GF-D8 (cell line): ENCODE data around the gene TOM1L2.

Experiments used
- DNase-seq: peaks from one replicate; lab custom pipeline; 2025; lab: John Stamatoyannopoulos, UW

The TOM1L2 gene

GRCh38 chr17:17897442-17897841, 74.8 kb downstream of the TOM1L2 start:
- DNase-seq, result no peak

GRCh38 chr17:17896746-17897145, 75.5 kb downstream of the TOM1L2 start:
- no peak for DNase-seq

DNA sequence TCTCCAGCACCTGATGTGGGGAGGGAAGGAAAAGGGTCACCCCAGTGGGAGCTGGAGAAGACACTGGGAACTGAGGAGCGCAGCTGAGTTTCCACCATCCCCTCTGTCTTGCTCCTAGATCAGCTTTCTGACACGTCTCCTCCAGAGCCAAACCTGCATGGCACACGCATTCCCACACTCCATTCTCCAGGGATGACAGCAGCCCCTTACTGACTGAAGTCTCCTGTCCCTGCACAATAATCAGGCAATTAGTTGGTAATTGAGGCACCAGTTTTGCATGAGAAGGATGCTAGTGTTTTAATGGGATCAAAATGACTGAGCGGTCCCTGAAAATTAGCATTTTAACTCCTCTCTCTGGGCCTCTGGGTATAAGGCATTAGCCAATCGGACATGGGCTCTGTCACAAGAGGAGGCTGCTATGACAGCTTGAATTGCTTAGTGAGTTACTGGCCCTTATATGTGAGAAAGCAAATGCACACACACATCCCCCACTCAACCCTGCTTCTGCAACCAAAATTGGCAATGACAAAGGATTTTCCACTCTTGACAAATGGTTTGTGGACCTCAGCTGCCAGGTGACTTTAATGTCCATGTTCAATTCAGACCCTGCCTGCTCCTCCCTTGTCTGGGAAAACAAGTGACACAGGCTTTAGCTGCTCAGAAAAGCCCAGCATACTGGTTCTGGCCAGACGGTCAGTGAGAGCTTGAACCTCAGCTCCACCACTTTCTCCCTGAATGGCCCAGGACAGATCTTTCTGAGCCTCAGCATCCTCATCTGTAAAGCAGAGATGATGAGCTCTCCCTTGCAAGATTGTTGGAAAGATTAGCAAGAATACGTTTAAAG, 78.2 kb downstream of the TOM1L2 start:
- no peak for DNase-seq

DNA sequence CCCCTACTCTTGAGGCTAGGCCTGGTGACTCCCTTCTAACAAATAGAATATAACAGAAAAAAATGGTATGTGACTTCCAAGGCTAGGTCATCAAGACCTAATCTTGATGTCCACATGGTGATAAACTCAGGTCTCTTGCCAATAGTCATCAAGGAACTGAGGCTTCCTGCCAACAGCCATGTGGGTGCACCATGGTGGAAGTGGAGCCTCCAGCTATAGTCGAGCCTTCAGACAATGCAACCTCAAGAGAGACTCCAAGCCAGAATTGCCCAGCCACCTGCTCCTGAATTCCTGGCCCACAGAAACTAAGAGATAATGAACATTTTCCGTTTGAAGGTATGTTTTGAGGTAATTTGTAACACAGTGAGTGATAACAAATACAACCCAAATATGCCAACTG, 79.5 kb downstream of the TOM1L2 start:
- DNase-seq, result no peak

- no peak for DNase-seq
These were observed 80.2 kb downstream of the TOM1L2 start for GRCh38 chr17:17892009-17892408.

DNA sequence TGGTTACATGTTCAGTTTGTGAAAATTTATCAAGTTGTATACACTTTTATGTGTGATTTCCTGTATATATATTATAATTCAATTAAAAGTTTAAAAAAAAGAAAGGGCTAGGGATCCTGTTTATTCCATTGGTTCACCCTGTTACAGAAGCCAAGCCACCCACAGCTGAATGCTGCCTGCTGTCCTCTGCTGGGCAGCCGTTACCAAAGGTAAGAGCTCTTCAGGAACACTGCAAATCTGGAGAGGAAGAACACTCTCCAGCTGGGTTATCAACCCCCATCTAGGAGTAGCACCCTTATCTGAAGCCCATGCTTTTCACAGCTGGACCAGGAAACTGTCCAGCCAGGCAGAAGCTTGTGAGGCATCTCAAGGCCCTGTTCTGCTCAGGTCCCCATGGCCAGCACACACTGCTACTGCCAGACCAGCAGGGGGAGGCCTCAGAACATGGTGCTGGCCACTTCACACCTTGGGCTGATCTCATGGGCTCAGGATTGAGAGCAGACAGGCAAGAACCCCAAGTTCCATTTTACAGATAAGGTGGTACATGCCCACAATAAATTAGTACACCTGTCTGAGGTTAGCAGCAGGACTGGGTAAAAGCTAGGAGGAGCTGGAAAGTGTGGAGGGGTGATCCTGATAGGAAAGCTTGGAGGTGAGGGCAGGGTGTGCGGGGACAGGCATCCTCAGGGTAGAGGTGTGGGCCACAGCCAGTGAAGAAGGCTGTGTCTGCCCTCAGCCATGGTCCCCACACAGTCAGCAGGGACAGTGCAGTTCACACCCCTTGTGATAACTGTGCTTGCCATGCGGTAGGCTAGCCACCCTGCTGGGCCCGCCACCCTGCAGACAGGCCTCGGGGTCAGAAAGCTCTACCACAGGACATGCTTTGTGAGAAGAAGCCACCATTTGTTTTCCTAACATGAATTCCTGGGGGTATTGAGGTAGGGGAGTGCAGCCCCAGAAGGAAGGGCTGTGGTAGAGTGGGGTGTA, 81.1 kb downstream of the TOM1L2 start:
- no peak for DNase-seq

- no peak for DNase-seq
These were observed 82.3 kb downstream of the TOM1L2 start for GRCh38 chr17:17889922-17890321.

DNA sequence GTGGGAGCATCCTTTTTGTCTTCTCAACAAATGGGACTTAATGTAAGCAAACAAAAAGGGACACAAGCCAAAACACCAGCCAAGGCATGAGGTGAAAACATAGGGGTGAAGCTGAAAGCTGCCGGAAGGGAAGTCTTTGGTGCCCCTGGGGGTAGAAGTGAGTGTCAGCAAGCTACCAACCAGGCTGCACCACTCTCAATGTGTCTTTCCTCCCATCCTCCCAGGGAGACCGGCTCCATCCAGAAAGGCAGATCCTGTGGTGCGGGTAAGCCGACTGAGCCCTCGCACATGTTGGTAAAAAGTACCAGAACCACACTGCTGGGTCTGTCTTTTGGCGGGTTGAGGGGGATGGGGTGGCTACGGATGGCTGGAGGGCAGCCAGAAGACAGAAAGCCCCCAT, 83.4 kb downstream of the TOM1L2 start:
- no peak for DNase-seq

GRCh38 chr17:17888371-17888770, 83.8 kb downstream of the TOM1L2 start:
- no peak for DNase-seq

- no peak for DNase-seq
These were observed 84.4 kb downstream of the TOM1L2 start for GRCh38 chr17:17887752-17888304.

DNA sequence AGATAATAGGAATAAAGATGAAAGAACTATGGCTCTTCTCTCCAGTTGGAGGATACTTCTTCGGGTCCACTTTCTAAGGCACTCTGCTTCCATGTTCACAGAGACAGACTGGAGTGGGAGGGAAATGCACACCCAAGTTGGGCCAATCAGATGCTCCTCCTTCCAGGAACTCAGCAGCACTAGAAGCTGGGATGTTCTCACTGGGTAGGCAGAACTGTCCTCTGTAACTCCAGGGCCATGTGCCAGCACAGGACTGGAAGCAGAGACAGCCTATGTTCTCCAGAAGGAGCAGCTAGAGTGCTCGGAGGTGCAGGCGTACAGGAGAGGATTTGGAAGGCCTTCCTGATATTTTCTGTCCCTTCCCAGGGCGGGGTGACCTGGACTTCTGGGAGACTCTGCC, 85.5 kb downstream of the TOM1L2 start:
- no peak for DNase-seq

DNA sequence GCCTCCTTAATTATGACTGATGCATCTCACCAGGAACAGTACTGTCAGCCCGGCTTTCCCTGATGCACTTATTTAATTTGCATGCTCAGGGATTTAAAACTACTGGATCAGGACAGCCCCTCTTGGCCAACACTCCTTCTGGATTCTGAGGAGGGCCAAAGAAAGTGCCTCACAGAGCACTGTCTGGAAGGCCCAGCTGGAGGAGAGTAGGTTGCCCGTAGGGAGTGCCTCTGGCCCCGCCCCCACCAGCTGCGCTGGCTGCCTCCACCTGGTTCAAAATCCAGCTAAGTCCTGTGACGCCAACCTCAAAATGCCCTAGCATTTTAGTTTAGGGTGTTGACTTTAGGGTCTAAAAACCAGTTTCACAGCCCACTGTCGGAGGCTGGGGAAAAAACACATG, 86.0 kb downstream of the TOM1L2 start:
- no peak for DNase-seq

DNA sequence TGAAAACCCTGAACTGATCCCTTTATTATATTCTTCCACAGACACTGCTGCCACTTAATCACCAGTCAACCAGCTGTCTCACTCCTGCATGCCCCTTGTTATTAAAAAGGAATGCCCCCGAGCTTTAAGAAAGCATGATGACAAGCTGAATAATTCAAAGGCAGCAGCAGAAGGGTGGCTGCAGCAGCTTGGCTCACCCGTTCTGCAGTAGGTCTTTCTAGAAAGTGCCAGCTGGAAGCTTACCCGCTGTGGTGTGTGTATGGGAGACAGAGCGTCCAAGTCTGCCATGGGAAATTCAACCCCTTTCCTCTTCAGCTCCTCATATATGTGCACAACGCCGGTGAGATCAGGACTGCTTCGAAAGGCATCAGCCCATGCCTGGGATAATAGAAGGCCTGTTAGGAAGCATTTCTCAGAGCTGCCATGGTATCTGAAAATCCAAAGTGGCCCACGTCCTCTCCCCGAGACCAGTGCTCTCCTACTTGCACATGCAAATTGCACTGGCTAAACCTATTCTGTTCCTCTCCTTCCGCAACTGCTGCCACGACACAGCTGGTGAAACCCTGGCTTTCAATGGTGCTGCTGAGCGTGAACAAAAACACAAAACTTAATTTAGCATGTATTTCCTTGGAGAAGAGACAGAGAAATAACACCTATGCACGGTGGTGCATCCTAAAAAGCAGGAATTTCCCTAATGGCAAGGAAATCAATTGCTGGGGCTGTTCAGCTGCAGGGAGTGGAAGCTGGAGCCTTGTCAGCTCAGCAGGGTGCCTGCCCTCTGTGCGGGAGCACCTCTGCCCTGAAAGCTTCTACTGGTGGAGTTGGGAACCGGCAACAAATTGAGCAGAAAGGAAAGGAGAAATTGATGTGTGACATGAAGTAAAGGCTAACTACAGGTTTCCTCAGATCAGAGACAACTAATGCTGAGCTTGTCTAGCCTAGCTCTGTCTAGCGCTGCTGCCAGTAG, 87.5 kb downstream of the TOM1L2 start:
- no peak for DNase-seq

DNA sequence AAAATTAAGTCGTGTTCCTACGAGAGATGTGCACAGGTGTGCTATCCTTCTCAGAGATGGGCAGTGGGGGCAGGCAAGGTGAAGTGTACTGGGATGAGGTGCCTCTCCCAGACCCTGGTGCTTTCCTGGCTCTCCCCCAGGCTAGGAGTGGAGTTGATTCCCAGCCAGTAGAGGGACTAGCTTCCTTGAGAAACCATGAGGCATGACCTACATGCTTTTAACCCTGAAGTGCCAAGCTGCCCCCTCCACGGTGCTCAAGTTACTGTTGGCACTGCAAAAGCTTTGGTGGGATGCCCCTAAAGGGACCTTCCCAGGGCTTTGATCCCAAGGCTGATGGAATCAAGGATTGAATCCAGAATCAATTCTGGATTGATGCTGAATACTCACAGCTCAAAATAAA, 88.4 kb downstream of the TOM1L2 start:
- DNase-seq, result no peak

DNA sequence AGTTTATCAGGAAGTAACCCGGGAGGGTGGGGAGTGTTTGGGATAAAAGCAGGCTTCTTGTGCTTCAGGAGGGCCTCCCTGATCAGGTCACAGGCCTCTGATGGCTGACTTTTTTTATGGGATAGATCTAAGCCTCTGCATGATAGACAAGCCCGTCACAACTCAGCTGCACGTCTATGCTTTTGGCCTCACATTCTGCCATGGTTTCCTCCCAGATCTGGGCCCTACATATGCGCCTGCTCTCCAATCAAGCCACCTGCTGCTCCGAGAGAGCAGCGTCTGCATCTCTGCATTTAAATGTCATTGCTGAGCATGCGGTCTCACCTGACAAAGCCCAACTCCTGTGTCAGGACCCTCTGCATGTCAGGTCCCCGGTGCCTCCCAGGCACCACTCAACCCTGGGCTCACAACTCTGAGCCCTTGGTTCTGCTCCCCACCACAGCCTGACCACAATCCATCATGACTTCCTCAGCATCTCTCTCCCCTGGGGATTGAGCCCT, 90.1 kb downstream of the TOM1L2 start:
- no peak for DNase-seq

DNA sequence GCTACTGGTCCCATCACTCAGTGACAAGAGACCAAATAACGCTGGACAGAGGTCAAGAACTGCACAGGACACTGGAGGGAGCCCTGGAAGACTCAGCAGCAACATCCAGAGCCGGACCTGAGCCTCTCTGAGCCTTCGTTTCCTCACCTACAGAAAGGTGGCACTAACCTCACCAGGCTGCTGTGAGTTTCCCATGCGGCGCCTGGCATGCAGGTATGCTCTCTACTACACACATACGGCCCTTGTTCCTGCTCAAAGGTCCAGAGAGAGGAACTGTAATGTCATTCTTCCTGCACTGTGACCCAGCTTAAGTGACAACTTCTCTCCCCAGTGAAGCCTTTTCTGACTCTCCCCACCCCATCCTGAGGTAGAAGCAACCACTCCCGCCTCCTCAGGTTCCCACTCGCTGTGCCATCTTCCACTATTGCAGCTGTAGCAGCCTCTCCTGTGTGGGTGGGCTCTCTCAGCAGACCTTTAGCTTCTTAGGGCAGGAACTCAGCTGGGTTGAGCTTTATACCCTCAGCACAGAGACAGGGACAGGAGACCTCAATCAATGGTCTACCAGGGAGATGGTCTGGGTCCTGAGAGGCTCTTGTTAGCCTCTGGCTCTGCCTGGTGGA, 91.5 kb downstream of the TOM1L2 start:
- DNase-seq, result no peak

DNA sequence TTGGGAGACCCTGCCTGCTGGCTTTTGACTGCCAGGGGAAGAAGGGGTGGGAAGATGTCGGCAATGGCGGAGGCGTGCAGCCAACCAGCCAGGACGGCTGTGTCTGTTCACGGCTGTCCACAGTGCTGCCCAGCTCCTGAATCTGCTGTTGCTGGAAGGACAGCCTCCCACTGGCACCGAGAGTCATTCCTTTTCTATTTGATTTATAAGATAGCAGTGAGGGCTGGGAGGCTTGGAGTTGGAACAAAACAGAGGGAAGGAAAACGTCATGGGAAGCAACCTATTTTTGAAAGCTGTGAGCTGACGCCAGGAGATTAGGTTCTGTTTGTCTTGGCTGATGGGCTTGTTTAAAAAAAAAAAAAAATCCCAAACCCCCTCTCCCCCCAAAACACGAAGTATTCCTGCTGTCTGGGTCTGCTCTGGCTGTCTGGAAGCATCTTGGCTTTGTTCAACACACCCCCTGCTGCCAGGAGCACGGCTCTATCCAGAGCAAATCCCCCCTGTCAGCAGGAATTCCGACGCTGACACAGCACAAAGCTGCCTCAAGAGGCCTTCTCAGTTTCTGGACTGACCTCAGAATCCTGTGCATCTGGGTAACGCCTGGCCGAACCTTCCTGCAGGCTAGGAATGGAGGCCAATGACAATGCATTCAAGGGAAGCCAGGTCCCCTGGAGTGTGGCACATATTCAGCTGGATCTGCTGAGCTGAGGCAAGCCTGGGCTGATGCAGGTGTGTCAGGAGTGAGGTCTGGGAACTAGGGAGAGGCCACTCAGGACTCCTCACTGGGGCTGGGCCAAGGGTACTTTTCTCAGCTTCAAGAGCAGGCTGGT, 94.5 kb downstream of the TOM1L2 start:
- no peak for DNase-seq

GRCh38 chr17:17876959-17877528, 95.2 kb downstream of the TOM1L2 start:
- no peak for DNase-seq

GRCh38 chr17:17874478-17874877, 97.7 kb downstream of the TOM1L2 start:
- no peak for DNase-seq
